Ovary (tissue), 9 donors: Measurements from ENCODE around the gene AP2A2. TPM values are rescaled to one million over a fixed set of nuclear protein-coding genes. Genes with fewer than 3 reads are reported as not detected.

Source experiments
- DNase-seq, 5 donors: peaks; one replicate each; pipeline ENCODE4 v3.0.0-alpha.2; 2019 to 2020
- H3K27ac ChIP-seq, 2 donors: fragments of 200-600 bp; one replicate each; pipeline versions ENCODE4 v1.5.1 to v1.8.0; 2019 to 2022
- H3K27me3 ChIP-seq: fragments of 200-600 bp; one replicate; pipeline ENCODE4 v1.8.0; 2022
- H3K36me3 ChIP-seq: fragments of 200-600 bp; sonication (generic); one replicate; pipeline ENCODE4 v1.5.1; 2019
- H3K4me1 ChIP-seq: one replicate; pipeline ENCODE4 v1.8.1; 2013; ENCODE audit warnings: mild to moderate bottlenecking, moderate library complexity; ENCODE audit not compliant: insufficient read depth
- H3K4me3 ChIP-seq: fragments of 200-600 bp; sonication (generic); one replicate; pipeline ENCODE4 v1.5.1; 2017
- H3K9me3 ChIP-seq, 2 donors: fragments of 200-600 bp in 1 of 2; sonication (generic) in 1 of 2; one replicate each; pipeline versions ENCODE4 v1.5.1 to v1.8.1; 2013 to 2019; ENCODE audit warnings: mild to moderate bottlenecking in 1 of 2, moderate library complexity in 1 of 2
- CTCF ChIP-seq, 3 donors: fragments of 450-650 bp in 2 of 3; fragments of 200-600 bp in 1 of 3; IDR thresholded peaks; one replicate each; pipeline versions ENCODE4 v1.5.1 to v1.8.0; 2016 to 2022; ENCODE audit warnings: antibody characterized with exemption in 3 of 3, mild to moderate bottlenecking in 1 of 3
- EP300 ChIP-seq: sonication (generic); formaldehyde crosslinking; IDR thresholded peaks from one replicate; pipeline ENCODE4 v1.6.1; 2017; ENCODE audit warnings: antibody characterized with exemption
- POLR2A ChIP-seq: fragments of 450-650 bp; IDR thresholded peaks from one replicate; pipeline ENCODE4 v1.6.1; 2017; ENCODE audit warnings: antibody characterized with exemption, mild to moderate bottlenecking, moderate library complexity
- WGBS, 3 donors: extraction: QIAGEN DNeasy Blood & Tissue Kit in 1 of 3; methylation state at CpG; one replicate each; pipeline versions ENCODE4 v1.1.5 to v1.1.7; 2013 to 2017; 5-methylcytosine and 5-hydroxymethylcytosine counted together
- intact Hi-C, 4 donors: fragments of 100-400 bp; cut with DNase I; formaldehyde crosslinking; loops; one replicate each; pipeline versions ENCODE4 v1.11.0 to v1.15.1; 2022 to 2023
- polyA plus RNA-seq, 2 donors: library from polyadenylated mRNA; stranded (reverse); fragments of 200-250 nt in 1 of 2; fragments of 350-450 nt in 1 of 2; fragmentation: Illumina TruSeq in 1 of 2; extraction: RNeasy Lipid Tissue Mini Kit (QIAGEN cat#74804) in 1 of 2; gene quantifications; one replicate each; pipeline ENCODE4 v1.2.3, GENCODE V29; 2013 to 2014
- total RNA-seq, 7 donors: library from RNA; depleted of rRNA in 2 of 7; stranded (reverse); fragments of >200 nt in 2 of 7; fragmentation: NEBNext Ultra II Directional in 3 of 7; extraction: Animal tissue kit (Norgen Biotek cat#: 25700) in 3 of 7; gene quantifications; one replicate each; pipeline versions ENCODE4 v1.1.0 to v1.2.4, GENCODE V29; 2016 to 2023
- donor health status: DM: no; HTN: no; CAD: no; lungs with moderate emphysema.
- donor health status: DM: no; HTN: no; CAD: no.
- donor health status: Bipolar disorder and iron deficiency.
- donor health status: DM: yes; HTN: yes; CAD: no.
- donor health status: DM: no; HTN: no; CAD: no.
- donor health status: DM: yes; HTN: yes; CAD: no.

The AP2A2 gene
- total and polyA plus RNA-seq, 9 donors = 27.7 to 151 (median 54.0) TPM

GRCh38 chr11:1017269-1018005, 91.8 kb downstream of the AP2A2 start:
- DNase-seq = no peak
- H3K4me1 ChIP-seq = no peaks in the 10 kb centered on the region
- no peak overlapping the region for H3K4me3 ChIP-seq
- TF ChIP-seq CTCF (IDR thresholded peaks at IDR 0.05) (no peak), EP300 (no peak), POLR2A (no peak)
- no peaks in the 10 kb centered on the region for H3K9me3 ChIP-seq
- WGBS, 3 donors = 77 to 82% (median 79%) methylated on average over 12 of the region's 12 CpGs
- H3K27me3 ChIP-seq = no peaks in the 10 kb centered on the region
- no peaks in the 10 kb centered on the region for H3K36me3 ChIP-seq
- intact Hi-C loops = no loop called here
- no peak overlapping the region for H3K27ac ChIP-seq

GRCh38 chr11:1018091-1018490, 92.4 kb downstream of the AP2A2 start:
- no peak for TF ChIP-seq EP300
- no peak for TF ChIP-seq POLR2A
- TF ChIP-seq CTCF (IDR thresholded peaks at IDR 0.05) = no peak
- no peaks in the 10 kb centered on the region for H3K4me1 ChIP-seq
- H3K27me3 ChIP-seq = no peaks in the 10 kb centered on the region
- no peak overlapping the region for H3K27ac ChIP-seq
- no peaks in the 10 kb centered on the region for H3K36me3 ChIP-seq
- 81 to 86% (median 82%) methylated on average over 9 of the region's 9 CpGs for WGBS, 3 donors
- no peaks in the 10 kb centered on the region for H3K9me3 ChIP-seq
- intact Hi-C loops = no loop called here
- DNase-seq = no peak
- no peak overlapping the region for H3K4me3 ChIP-seq

GRCh38 chr11:1019321-1019910, 93.7 kb downstream of the AP2A2 start:
- TF ChIP-seq POLR2A (no peak), EP300 (no peak), CTCF (IDR thresholded peaks at IDR 0.05) (no peak)
- H3K4me3 ChIP-seq = no peak overlapping the region
- H3K36me3 ChIP-seq = no peaks in the 10 kb centered on the region
- no peaks in the 10 kb centered on the region for H3K9me3 ChIP-seq
- no peaks in the 10 kb centered on the region for H3K27me3 ChIP-seq
- intact Hi-C loops = no loop called here
- no peak overlapping the region for H3K27ac ChIP-seq
- WGBS, 3 donors = 83 to 85% (median 83%) methylated on average over 21 of the region's 21 CpGs
- H3K4me1 ChIP-seq = no peaks in the 10 kb centered on the region
- DNase-seq = no peak

GRCh38 chr11:1020211-1020905, 94.7 kb downstream of the AP2A2 start:
- Histone ChIP-seq H3K27me3 (no peaks in the 10 kb centered on the region), H3K4me1 (no peaks in the 10 kb centered on the region), H3K4me3 (no peak overlapping the region), H3K9me3 (no peaks in the 10 kb centered on the region), H3K27ac (no peak overlapping the region), H3K36me3 (no peaks in the 10 kb centered on the region)
- 89 to 92% (median 90%) methylated on average over 18 to 19 of the region's 19 CpGs for WGBS, 3 donors
- intact Hi-C loops = no loop called here
- TF ChIP-seq POLR2A (no peak), CTCF (IDR thresholded peaks at IDR 0.05) (no peak), EP300 (no peak)
- DNase-seq = no peak
